HUES6 (cell line): ENCODE results near the gene SCEL.

Experiments used
- H3K27ac ChIP-seq: 2 replicates; pipeline ENCODE4 v1.7.0; 2013; ENCODE audit warnings: low read depth, mild to moderate bottlenecking, low read length, inconsistent platforms
- H3K27me3 ChIP-seq: 2 replicates; pipeline ENCODE4 v1.6.1; 2013; ENCODE audit warnings: low read length; ENCODE audit not compliant: control insufficient read depth, insufficient read depth
- H3K36me3 ChIP-seq: 2 replicates; pipeline ENCODE4 v1.6.1; 2013; ENCODE audit warnings: low read length; ENCODE audit not compliant: control insufficient read depth, insufficient read depth
- H3K4me1 ChIP-seq: 2 replicates; pipeline ENCODE4 v1.6.1; 2013; ENCODE audit warnings: low read length; ENCODE audit not compliant: control insufficient read depth, insufficient read depth
- H3K4me3 ChIP-seq: 2 replicates; pipeline ENCODE4 v1.5.1; 2013; ENCODE audit warnings: low read depth, low read length
- H3K9ac ChIP-seq: one replicate; pipeline ENCODE4 v1.6.1; 2013; ENCODE audit warnings: mild to moderate bottlenecking, low read length
- H3K9me3 ChIP-seq: 2 replicates; pipeline ENCODE4 v1.6.1; 2013; ENCODE audit warnings: low read depth, low read length; ENCODE audit not compliant: control insufficient read depth, insufficient read depth

SCEL gene

GRCh38 chr13:77521595-77522367 lies 13.7 kb upstream of the SCEL start:
- H3K27ac ChIP-seq = peak overlapping the region; percentile 50; the same call in 1 of the 2 replicates
- no peaks in the 10 kb centered on the region for H3K36me3 ChIP-seq
- no peaks in the 10 kb centered on the region for H3K27me3 ChIP-seq
- H3K9ac ChIP-seq = no peak overlapping the region
- no peaks in the 10 kb centered on the region for H3K9me3 ChIP-seq
- H3K4me3 ChIP-seq = no peak overlapping the region
- peaks cover 12% of the 10 kb centered on the region for H3K4me1 ChIP-seq

- H3K27me3 ChIP-seq = no peaks in the 10 kb centered on the region
- no peaks in the 10 kb centered on the region for H3K36me3 ChIP-seq
- no peak overlapping the region for H3K4me3 ChIP-seq
- no peaks in the 10 kb centered on the region for H3K9me3 ChIP-seq
- peaks cover 12% of the 10 kb centered on the region for H3K4me1 ChIP-seq
- no peak overlapping the region for H3K27ac ChIP-seq
- H3K9ac ChIP-seq = no peak overlapping the region
These were observed 13.1 kb upstream of the SCEL start for GRCh38 chr13:77522444-77522843.

GRCh38 chr13:77523386-77523785 lies 12.1 kb upstream of the SCEL start:
- Histone ChIP-seq H3K27me3 (no peaks in the 10 kb centered on the region), H3K9ac (no peak overlapping the region), H3K9me3 (no peaks in the 10 kb centered on the region), H3K4me1 (peaks cover 12% of the 10 kb centered on the region), H3K36me3 (no peaks in the 10 kb centered on the region), H3K4me3 (no peak overlapping the region), H3K27ac (no peak overlapping the region)

GRCh38 chr13:77523834-77524728 lies 11.4 kb upstream of the SCEL start:
- Histone ChIP-seq H3K4me1 (peaks cover 12% of the 10 kb centered on the region), H3K9me3 (no peaks in the 10 kb centered on the region), H3K4me3 (no peak overlapping the region), H3K27ac (no peak overlapping the region), H3K9ac (no peak overlapping the region), H3K36me3 (no peaks in the 10 kb centered on the region), H3K27me3 (no peaks in the 10 kb centered on the region)

GRCh38 chr13:77528414-77528813 lies 7.1 kb upstream of the SCEL start:
- H3K36me3 ChIP-seq = no peaks in the 10 kb centered on the region
- no peaks in the 10 kb centered on the region for H3K27me3 ChIP-seq
- H3K9ac ChIP-seq = no peak overlapping the region
- H3K27ac ChIP-seq = no peak overlapping the region
- no peaks in the 10 kb centered on the region; the same call in 1 of the 2 replicates for H3K4me1 ChIP-seq
- no peaks in the 10 kb centered on the region for H3K9me3 ChIP-seq
- H3K4me3 ChIP-seq = no peak overlapping the region

GRCh38 chr13:77528834-77529500 lies 6.5 kb upstream of the SCEL start:
- H3K9ac ChIP-seq = no peak overlapping the region
- no peak overlapping the region for H3K27ac ChIP-seq
- peaks cover 4% of the 10 kb centered on the region; the same call in 1 of the 2 replicates for H3K4me1 ChIP-seq
- H3K27me3 ChIP-seq = no peaks in the 10 kb centered on the region
- no peaks in the 10 kb centered on the region for H3K36me3 ChIP-seq
- no peaks in the 10 kb centered on the region for H3K9me3 ChIP-seq
- H3K4me3 ChIP-seq = no peak overlapping the region

GRCh38 chr13:77529501-77529840 lies 6.0 kb upstream of the SCEL start:
- no peak overlapping the region for H3K27ac ChIP-seq
- no peak overlapping the region for H3K9ac ChIP-seq
- no peak overlapping the region for H3K4me3 ChIP-seq
- H3K27me3 ChIP-seq = no peaks in the 10 kb centered on the region
- H3K36me3 ChIP-seq = no peaks in the 10 kb centered on the region
- peaks cover 4% of the 10 kb centered on the region; the same call in 1 of the 2 replicates for H3K4me1 ChIP-seq
- no peaks in the 10 kb centered on the region for H3K9me3 ChIP-seq

- Histone ChIP-seq H3K9me3 (no peaks in the 10 kb centered on the region), H3K9ac (no peak overlapping the region), H3K27ac (no peak overlapping the region), H3K4me3 (no peak overlapping the region), H3K4me1 (peaks cover 4% of the 10 kb centered on the region; the same call in 1 of the 2 replicates), H3K27me3 (no peaks in the 10 kb centered on the region), H3K36me3 (no peaks in the 10 kb centered on the region)
These were observed 4.6 kb upstream of the SCEL start for GRCh38 chr13:77530875-77531274.

- no peak overlapping the region for H3K9ac ChIP-seq
- H3K9me3 ChIP-seq = no peaks in the 10 kb centered on the region
- no peak overlapping the region for H3K4me3 ChIP-seq
- no peak overlapping the region for H3K27ac ChIP-seq
- H3K36me3 ChIP-seq = no peaks in the 10 kb centered on the region
- no peaks in the 10 kb centered on the region for H3K27me3 ChIP-seq
- H3K4me1 ChIP-seq = peaks cover 4% of the 10 kb centered on the region; the same call in 1 of the 2 replicates
These were observed 2.5 kb upstream of the SCEL start for GRCh38 chr13:77532983-77533382.

GRCh38 chr13:77533875-77534788 lies 1.4 kb upstream of the SCEL start:
- no peak overlapping the region for H3K4me3 ChIP-seq
- no peaks in the 10 kb centered on the region for H3K27me3 ChIP-seq
- no peaks in the 10 kb centered on the region for H3K9me3 ChIP-seq
- H3K36me3 ChIP-seq = no peaks in the 10 kb centered on the region
- peaks cover 4% of the 10 kb centered on the region; the same call in 1 of the 2 replicates for H3K4me1 ChIP-seq
- no peak overlapping the region for H3K9ac ChIP-seq
- H3K27ac ChIP-seq = no peak overlapping the region
